ENCODE results near the gene RCN2.
A peak's percentile ranks its signal among the peaks of the same experiment; 100 is the strongest.
"Not testable (repeated sequence)": the region's sequence is repeated elsewhere in the genome, so short reads cannot be mapped to it uniquely, and the experiment has no call there.

The RCN2 gene, protein sequence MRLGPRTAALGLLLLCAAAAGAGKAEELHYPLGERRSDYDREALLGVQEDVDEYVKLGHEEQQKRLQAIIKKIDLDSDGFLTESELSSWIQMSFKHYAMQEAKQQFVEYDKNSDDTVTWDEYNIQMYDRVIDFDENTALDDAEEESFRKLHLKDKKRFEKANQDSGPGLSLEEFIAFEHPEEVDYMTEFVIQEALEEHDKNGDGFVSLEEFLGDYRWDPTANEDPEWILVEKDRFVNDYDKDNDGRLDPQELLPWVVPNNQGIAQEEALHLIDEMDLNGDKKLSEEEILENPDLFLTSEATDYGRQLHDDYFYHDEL

DNA sequence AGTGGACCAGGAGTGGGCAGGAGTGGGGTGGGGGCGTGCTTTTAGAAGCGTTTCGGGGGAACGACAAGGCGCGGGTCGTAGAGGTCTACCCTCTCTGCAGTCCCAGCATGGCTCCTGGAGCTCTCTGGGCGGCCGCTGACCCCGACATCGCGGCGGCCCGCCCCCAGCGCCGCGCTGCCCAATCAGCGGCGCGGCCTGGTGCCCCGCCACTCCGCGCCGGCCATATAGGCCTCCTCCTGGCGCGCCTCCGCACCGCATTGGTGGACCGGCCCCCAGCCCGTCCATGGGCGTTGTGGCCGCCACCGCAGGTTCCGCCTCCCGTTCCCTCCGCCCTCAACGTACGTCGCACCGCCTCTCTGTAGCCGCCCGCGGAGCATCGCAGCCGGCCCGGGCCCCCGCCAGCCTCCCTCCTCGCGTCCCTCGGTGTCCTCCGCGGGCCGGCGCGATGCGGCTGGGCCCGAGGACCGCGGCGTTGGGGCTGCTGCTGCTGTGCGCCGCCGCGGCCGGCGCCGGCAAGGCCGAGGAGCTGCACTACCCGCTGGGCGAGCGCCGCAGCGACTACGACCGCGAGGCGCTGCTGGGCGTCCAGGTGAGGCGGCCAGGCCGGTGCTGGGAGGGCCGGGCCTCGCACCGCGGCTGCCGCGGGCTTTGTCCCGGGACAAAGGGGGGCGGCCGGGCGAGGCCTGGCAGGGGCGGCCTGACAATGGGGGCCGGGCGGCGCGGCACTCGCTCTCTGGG is at the start of gene RCN2:
RCN2 (plus strand) TSS at position 353 of the 738 bp plus-strand sequence; CDS start at position 446, 93 bp downstream.
- peak; percentile 95 for DNase-seq (ENCODE audit: low read depth)

DNA sequence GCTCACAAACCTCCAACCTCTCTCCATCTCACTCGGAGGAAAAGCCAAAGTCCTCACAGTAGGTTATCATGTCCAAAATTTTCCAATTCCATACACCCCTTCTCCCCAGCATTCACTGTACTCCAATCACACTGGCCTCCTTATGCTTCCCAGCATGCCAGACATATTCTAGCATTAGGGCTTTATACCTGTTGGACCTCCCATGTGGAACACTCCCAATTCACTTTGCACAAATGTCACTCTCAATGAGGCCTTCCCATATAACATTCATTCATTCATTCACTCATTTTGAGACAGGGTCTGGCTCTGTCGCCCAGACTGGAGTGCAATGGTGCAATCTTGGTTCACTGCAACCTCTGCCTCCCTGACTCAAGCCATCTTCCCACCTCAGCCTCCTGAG is 46.3 kb upstream of the RCN2 start:
- DNase-seq (ENCODE audit: low read depth), result no peak

DNA sequence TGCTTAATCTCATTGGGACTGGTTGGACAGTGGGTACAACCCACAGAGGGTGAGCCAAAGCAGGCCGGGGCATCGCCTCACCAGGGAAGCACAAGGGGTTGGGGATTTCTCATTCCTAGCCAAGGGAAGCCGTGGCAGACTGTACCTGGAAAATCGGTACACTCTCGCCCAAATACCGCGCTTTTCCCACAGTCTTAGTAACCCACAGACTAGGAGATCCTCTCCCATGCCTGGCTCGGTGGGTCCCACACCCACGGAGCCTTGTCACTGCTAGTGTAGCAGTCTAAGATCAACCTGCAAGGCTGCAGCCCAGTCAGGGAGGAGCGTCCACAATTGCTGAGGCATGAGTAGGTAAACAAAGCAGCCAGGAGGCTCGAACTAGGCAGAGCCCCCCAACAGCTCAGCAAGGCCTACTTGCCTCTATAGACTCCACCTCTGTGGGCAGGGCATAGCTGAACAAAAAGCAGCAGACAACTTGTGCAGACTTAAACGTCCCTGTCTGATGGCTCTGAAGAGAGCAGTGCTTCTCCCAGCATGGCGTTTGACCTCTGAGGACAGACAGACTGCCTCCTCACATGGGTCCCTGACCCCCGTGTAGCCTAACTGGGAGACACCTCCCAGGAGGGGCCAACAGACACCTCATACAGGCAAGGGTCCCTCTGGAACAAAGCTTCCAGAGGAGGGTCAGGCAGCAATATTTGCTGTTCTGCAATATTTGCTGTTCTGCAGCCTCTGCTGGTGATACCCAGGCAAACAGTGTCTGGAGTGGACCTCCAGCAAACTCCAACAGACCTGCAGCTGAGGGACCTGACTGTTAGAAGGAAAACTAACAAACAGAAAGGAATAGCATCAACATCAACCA is 44.0 kb upstream of the RCN2 start:
- DNase-seq (ENCODE audit: low read depth), result not testable (repeated sequence)

DNA sequence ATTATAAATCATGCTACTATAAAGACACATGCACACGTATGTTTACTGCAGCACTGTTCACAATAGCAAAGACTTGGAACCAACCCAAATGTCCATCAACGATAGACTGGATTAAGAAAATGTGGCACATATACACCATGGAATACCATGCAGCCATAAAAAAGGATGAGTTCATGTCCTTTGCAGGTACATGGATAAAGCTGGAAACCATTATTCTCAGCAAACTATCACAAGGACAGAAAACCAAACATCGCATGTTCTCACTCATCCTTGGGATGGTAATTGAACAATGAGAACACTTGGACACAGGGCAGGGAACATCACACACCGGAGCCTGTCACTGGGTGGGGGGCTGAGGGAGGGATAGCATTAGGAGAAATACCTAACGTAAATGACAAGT is 38.7 kb upstream of the RCN2 start:
- DNase-seq (ENCODE audit: low read depth), result not testable (repeated sequence)

DNA sequence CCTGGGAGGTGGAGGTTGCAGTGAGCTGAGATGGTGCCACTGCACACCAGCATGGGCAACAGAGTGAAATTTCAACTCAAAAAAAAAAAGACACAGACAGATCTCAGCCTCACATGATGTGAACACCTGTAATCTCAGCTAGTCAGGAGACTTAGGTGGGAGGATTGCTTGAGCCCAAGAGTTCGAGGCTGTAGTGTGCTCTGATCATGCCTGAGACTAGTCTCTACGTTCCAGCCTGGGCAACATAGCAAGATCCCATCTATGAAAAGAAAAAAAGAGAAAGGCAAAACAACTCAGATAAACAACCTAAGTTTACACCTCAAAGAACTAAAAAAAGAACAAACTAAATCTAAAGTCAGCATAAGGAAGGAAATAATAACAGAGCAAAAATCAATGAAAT is 37.4 kb upstream of the RCN2 start:
- DNase-seq (ENCODE audit: low read depth), result no peak

DNA sequence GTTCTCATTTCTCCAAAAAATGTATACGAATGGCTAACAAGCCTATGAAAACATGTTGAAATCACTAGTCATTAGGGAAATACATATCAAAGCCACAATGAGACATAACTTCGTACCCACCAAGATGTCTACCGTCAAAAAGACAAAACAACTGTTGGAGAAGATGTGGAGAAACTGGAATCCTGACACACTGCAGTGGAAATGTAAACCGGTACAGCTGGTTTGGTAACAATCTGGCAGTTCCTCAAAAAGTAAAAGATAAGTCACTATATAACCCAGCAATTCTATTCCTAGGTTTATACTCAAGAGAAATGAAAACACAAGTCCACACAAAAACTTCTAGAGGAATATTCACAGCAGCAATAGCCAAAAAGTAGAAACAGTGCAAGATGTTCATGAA is 33.4 kb upstream of the RCN2 start:
- no peak for DNase-seq (ENCODE audit: low read depth)

DNA sequence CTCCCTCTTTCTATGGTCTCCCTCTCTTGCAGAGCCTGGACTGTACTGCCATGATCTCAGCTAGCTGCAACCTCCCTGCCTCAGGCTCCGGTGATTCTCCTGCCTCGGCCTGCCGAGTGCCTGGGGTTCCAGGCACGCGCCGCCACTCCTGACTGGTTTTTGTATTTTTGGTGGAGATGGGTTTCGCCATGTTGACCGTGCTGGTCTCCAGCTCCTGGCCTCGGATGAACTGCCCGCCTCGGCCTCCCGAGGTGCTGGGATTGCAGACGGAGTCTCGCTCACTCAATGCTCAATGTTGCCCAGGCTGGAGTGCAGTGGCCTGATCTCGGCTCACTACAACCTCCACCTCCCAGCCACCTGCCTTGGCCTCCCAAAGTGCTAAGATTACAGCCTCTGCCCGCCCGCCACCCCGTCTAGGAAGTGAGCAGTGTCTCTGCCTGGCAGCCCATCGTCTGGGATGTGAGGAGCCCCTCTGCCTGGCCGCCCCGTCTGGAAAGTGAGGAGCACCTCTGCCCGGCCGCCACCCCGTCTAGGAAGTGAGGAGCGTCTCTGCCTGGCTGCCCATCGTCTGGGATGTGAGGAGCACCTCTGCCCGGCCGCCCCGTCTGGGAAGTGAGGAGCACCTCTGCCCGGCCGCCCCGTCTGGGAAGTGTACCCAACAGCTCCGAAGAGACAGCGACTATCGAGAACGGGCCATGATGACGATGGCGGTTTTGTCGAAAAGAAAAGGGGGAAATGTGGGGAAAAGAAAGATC is 32.2 kb upstream of the RCN2 start:
- not testable (repeated sequence) for DNase-seq (ENCODE audit: low read depth)

DNA sequence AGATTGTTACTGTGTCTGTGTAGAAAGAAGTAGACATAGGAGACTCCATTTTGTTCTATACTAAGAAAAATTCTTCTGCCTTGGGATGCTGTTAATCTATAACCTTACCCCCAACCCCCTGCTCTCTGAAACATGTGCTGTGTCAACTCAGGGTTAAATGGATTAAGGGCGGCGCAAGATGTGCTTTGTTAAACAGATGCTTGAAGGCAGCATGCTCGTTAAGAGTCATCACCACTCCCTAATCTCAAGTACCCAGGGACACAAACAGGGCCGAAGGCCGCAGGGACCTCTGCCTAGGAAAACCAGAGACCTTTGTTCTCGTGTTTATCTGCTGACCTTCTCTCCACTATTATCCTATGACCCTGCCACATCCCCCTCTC is 31.6 kb upstream of the RCN2 start:
- not testable (repeated sequence) for DNase-seq (ENCODE audit: low read depth)

DNA sequence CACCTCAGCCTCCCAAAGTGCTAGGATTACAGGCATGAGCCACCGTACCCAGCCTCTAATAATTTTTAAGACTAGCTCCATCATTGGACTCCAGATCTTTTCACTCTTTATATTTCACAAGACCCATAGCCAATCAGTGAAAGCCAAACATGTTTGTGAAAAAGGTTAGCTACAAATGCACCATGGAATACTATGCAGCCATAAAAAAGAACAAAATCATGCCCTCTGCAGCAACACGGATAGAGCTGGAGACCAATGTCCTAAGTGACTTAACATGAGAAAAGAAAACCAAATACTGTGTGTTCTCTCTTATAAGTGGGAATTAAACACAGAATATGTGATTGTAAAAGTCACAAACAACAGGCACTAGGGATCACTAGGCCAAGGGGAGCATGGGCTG is 29.6 kb upstream of the RCN2 start:
- DNase-seq (ENCODE audit: low read depth), result no peak

DNA sequence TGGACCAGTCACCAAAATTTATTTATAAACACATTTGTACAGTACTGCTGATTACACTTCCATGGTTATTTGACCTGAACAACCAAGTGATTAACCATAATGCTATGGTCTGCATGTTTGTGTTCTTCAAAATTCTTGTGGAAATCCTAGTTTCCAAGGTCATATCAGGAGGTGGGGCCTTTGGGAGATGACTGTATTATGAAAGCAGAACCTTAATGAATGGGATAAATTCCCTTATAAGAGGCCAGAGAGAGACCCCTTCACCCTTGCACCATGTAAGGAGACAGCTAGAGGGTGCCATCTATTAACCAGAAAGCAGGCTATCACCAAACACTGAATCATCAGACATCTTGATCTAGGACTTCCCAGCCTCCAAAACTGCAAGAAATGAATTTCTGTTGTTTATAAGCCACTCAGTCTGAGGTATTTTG is 28.3 kb upstream of the RCN2 start:
- peak; percentile 32 for DNase-seq (ENCODE audit: low read depth)

DNA sequence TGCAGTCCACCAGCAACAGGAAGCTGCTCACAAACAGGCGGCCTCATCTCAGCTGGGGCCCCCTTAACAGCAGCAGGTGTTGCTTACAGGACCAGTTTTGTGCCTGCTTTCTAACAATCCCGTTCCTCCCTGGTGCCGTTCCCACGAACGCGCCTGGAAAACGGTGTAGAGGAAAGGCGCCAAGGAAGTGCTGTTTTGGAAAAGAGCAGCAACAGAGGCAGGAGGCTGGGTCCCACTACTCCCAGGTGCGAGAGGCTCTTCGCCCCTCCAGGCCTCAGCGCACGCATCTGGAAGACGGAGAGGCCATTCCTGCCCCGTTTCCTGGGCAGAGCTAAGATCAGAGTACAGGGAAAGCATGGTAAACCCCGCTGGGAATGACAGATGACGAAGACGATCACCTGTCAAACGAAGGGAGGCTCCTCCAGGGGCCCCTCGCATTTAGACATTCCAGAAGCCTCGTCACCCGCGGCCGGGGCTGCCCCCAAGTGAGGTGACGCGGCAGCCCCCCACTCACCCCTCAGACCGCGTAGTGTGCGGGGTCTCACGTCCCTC is 27.0 kb upstream of the RCN2 start:
- DNase-seq (ENCODE audit: low read depth), result no peak

DNA sequence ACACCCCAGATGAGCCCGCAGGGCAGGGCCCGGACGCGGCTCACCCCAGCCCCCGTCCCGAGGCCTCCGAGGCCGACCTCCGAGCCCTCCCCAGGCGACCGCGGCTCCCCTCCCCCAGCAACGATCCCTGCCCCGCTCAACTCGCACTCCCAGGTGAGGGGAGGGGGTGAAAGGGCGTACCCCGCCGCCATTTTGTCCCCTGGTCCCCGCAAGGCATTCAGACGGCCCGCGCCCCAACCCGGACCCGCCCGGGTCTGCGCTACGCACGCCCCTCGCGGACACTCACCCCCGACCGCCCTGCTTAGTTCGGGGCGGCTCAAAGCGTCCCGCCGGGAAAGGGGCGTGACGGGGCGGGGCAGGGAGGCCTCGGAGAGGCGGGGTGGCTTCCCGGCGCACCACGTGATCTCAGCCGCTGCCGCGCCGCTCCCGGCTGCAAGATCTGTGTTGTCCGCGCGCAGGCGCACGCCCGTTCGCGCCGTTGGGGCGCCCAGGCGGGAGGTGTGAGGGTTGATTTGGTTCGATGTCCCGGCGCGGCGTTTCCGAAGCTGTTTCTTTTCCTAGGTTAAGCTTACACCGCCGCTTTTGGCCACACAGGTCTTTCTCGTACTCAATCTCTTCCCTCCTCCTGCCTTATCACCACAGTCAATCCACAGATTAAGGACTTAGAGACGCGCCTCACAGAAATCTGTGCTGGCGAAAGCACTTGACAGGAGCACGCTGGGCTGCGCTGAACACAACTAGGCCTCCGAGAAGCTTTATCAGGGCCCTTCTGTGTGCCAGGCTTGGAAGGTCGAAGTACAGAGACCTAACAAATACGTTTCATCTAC is 26.3 kb upstream of the RCN2 start, which contains the start of gene SCAPER:
SCAPER (minus strand) TSS at position 328 of the 827 bp plus-strand sequence. CDS start 21,523 bp downstream, outside the sequence.
- DNase-seq (ENCODE audit: low read depth), result peak; percentile 80

DNA sequence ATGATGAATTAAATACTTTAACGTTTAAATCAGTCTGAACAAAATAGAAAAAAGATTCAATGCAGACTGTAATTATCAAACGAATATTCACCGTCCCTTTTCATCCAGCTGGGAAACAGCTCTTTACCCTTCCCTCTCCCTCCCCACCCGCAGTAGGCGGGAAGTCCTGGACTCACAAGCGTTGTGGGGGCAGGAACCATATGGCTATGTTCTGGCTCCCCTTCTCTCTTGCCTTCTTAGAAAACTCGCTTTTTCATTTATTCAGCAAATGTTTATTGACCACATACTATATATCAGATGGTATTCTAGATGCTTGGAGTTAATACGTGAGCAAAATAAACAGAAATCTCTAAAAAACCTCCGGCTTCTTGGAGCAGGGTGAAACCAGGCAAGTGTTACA is 25.7 kb upstream of the RCN2 start:
- DNase-seq (ENCODE audit: low read depth), result no peak

DNA sequence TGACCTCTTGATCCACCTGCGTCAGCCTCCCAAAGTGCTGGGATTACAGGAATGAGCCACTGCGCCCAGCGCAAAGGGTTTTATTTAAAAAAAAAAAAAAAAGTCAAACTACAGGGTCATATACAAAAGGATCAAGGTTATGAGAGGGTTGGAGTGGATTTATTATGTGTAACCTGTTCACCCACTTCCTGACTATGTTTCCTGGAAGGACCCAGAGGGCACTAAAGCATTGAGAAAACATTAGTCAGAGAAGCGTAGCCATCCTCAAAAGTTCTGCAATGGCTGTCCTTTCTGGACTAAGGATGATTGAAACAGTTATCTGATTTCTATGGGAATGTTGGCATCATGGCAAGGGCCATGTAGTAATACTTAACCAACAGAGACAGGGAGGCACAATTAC is 19.1 kb upstream of the RCN2 start:
- DNase-seq (ENCODE audit: low read depth), result no peak

DNA sequence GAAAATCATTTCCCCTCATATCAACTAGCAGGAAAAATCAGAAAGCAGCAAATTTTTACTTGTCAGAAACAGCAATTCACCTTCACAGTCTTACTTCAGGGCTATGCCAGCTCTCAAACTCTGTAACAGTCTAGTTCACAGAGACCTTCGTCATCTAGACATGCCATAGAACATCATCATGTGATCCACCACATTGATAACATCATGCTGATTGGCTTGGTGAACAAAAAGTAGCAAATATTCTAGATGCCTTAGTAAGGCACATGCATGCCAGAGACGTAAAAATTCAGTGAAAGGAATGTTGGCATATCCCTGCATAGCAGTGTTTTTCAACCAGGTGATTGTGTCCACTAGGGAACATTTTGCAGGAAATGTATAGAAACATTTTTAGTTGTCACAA is 17.8 kb upstream of the RCN2 start:
- no peak for DNase-seq (ENCODE audit: low read depth)

DNA sequence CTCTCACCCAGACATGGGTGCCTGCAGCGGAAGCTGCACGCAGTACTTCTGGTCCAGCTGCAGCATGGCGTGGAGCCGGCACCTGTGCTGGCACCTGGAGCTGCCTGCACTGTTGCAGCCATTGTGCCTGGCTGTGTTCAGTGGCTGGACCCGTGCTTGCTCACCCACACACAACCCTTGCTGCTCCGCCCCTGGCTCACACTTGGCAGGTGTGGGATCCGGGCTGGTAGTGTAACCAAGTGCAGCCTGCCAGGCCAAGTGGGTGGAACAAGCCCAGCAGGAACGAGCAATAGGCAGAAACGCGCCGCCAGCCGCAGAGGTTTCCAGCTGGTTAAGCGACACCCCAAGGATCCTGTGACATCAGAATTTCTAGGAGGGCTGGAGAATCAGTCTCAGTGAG is 15.2 kb upstream of the RCN2 start:
- no peak for DNase-seq (ENCODE audit: low read depth)

DNA sequence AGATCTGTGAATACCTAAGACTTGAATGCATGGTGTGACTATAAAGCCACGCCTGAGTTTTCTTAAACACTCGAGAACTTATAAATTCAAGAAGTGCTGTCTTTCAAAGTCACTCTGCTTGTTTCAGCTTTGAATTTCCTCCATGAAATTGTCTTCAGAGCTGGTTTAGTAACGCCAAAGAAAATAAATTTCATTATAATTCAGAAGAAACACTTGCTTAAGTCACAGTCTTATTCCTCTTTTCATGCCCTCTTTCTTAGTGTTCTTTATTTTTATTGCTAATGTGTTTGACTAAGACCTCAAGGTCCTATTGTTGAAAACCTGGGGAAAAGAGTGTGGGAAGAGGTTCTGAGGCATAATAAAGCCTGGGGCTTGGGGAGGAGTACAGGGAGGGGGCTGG is 3.3 kb upstream of the RCN2 start:
- no peak for DNase-seq (ENCODE audit: low read depth)

DNA sequence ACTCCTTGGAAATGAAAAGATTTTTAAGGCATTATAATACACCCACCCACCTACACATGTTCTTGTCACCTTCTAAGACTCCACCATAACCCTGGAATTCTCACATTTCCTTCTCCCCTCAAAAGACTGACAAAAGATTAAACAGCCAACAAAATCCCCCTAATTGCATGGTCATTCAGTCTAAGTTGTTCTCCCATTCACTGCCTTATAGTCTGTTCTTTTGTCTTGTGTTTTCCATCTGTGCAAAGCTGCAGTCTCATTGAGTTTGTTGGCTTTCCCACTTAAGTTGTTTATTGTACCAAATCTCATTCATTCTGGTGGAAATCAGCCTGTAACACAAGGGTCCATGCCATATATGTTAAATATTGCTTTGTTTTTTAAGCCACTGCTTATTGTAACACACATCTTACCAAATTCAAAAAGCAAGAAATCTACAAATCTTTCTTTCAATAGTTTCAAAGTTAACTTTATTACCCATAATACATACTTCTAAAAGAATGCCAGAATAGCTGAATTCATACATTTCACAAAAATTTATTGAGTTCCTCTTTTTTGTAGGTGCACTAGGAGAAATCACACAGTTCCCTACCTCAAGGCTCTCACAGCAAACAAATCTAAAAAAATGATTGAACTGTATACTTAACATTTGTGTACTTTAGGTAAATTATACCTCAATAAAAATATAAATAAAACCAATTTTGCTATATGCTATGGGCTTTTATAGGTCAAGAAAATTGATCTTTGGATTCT is 2.4 kb upstream of the RCN2 start:
- no peak for DNase-seq (ENCODE audit: low read depth)

DNA sequence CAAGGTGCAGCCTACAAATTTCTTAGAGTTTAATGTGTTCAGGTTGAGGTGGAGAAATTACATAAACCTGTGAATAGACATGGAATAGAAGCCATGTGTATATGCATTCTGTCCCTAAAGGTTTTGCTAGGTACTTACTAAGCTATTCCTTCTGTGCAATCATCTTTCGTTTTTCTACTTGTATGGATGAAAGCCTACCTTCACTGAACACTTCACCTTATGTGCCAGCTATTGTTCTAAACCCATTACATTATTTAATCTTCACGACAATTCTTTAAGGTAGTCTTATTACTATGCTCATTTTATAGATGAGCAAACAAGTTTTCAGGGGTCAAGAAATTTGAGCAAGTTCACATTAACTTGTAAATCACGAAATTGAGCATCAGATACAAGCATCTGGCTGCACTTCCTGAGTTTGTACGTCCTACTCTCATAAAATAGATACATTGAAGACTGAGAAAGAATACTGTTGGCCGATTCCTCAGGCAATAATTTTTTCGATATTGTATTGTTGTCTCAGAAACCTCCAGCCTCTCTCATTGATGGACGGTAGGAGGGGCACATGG is 635 bp upstream of the RCN2 start:
- no peak for DNase-seq (ENCODE audit: low read depth)
